Neural cell (in vitro differentiated cells): ENCODE results near the gene SMIM13. TPM values are rescaled to one million over a fixed set of nuclear protein-coding genes. Genes with fewer than 3 reads are reported as not detected.

ENCODE experiments used
- H2AFZ ChIP-seq: fragments of 200-600, 300-800 bp; sonication (generic), shearing (Covaris generic); 2 replicates; pipeline ENCODE4 v1.6.0; 2014; ENCODE audit warnings: low read depth, mild to moderate bottlenecking, antibody characterized with exemption, low read length, moderate library complexity
- H3F3A ChIP-seq: fragments of 200-600 bp; shearing (Covaris generic); 2 replicates; pipeline ENCODE4 v1.6.1; 2016; ENCODE audit warnings: mild to moderate bottlenecking, moderate library complexity, mixed read lengths, antibody characterized with exemption, low read length; ENCODE audit not compliant: insufficient read depth, poor library complexity, severe bottlenecking
- H3K27ac ChIP-seq: fragments of 200-600, 300-800 bp; sonication (generic), shearing (Covaris generic); 2 replicates; pipeline ENCODE4 v1.5.1; 2014; ENCODE audit warnings: mild to moderate bottlenecking, low read length, moderate library complexity
- H3K27me3 ChIP-seq: fragments of 300-800, 200-600 bp; sonication (generic), shearing (Covaris generic); 2 replicates; pipeline ENCODE4 v1.6.0; 2014; ENCODE audit warnings: mild to moderate bottlenecking, low read depth, low read length, moderate library complexity; ENCODE audit not compliant: insufficient read depth
- H3K36me3 ChIP-seq: fragments of 300-800, 200-600 bp; sonication (generic), shearing (Covaris generic); 2 replicates; pipeline ENCODE4 v1.5.1; 2014; ENCODE audit warnings: mild to moderate bottlenecking, antibody characterized with exemption, low read length, moderate library complexity; ENCODE audit not compliant: insufficient read depth
- H3K4me2 ChIP-seq: fragments of 300-800, 200-600 bp; sonication (generic), shearing (Covaris generic); 2 replicates; pipeline ENCODE4 v1.6.0; 2014; ENCODE audit warnings: mild to moderate bottlenecking, low read length
- H3K4me3 ChIP-seq: fragments of 300-800, 200-600 bp; sonication (generic), shearing (Covaris generic); 2 replicates; pipeline ENCODE4 v1.5.1; 2014; ENCODE audit warnings: mild to moderate bottlenecking, low read length, moderate library complexity
- H3K79me2 ChIP-seq: fragments of 200-600 bp; shearing (Covaris generic); replicated peaks from 2 replicates; pipeline ENCODE4 v1.6.0; 2014; ENCODE audit warnings: mild to moderate bottlenecking, low read length, moderate library complexity; ENCODE audit not compliant: insufficient read depth
- H3K9ac ChIP-seq: fragments of 300-800, 200-600 bp; sonication (generic), shearing (Covaris generic); 2 replicates; pipeline ENCODE4 v1.6.1; 2016; ENCODE audit warnings: mild to moderate bottlenecking, low read length, mixed read lengths
- H3K9me2 ChIP-seq: fragments of 200-600 bp; shearing (Covaris generic); 2 replicates; pipeline ENCODE4 v1.6.1; 2016; ENCODE audit warnings: mild to moderate bottlenecking, low read length, mixed read lengths; ENCODE audit not compliant: insufficient read depth
- H3K9me3 ChIP-seq: fragments of 200-600, 300-800 bp; sonication (generic), shearing (Covaris generic); 2 replicates; pipeline ENCODE4 v1.6.1; 2016; ENCODE audit warnings: mild to moderate bottlenecking, mixed run types, low read length, moderate library complexity, mixed read lengths
- H4K20me1 ChIP-seq: fragments of 200-600 bp; shearing (Covaris generic); 2 replicates; pipeline ENCODE4 v1.6.1; 2016; ENCODE audit warnings: mild to moderate bottlenecking, mixed run types; ENCODE audit not compliant: insufficient read depth
- EP300 ChIP-seq: fragments of 450-650 bp; conservative IDR thresholded peaks from 2 replicates; pipeline ENCODE4 v1.6.1; 2014; ENCODE audit warnings: antibody characterized with exemption, mild to moderate bottlenecking, moderate library complexity; ENCODE audit not compliant: poor library complexity, severe bottlenecking
- EZH2 ChIP-seq: fragments of 200-600, 300-800 bp; shearing (Covaris generic), sonication (generic); IDR thresholded peaks from 2 replicates; pipeline ENCODE4 v1.6.1; 2014; ENCODE audit warnings: antibody characterized with exemption, low read length, borderline replicate concordance, mild to moderate bottlenecking; ENCODE audit not compliant: insufficient read depth, poor library complexity, severe bottlenecking
- MXI1 ChIP-seq: fragments of 450-650 bp; conservative IDR thresholded peaks from 2 replicates; pipeline ENCODE4 v1.6.1; 2014; ENCODE audit warnings: antibody characterized with exemption, mild to moderate bottlenecking; ENCODE audit not compliant: poor library complexity, severe bottlenecking
- POLR2AphosphoS5 ChIP-seq: IDR thresholded peaks from 2 replicates; pipeline ENCODE4 v1.6.1; 2012
- RAD21 ChIP-seq: fragments of 450-650 bp; conservative IDR thresholded peaks from 2 replicates; pipeline ENCODE4 v1.6.1; 2014; ENCODE audit warnings: antibody characterized with exemption, mild to moderate bottlenecking, moderate library complexity
- SMC3 ChIP-seq: fragments of 450-650 bp; conservative IDR thresholded peaks from 2 replicates; pipeline ENCODE4 v1.6.1; 2014; ENCODE audit warnings: antibody characterized with exemption, mild to moderate bottlenecking, moderate library complexity; ENCODE audit not compliant: poor library complexity
- TAF1 ChIP-seq: IDR thresholded peaks from 2 replicates; pipeline ENCODE4 v1.6.1; 2012; ENCODE audit warnings: low read depth
- polyA plus RNA-seq: library from polyadenylated mRNA; depleted of rRNA; stranded (reverse); fragments of >200 nt; gene quantifications from 2 replicates; pipeline ENCODE4 v1.2.3, GENCODE V29; 2014
- TF ChIP-seq, protein P1 (sequence below): IDR thresholded peaks from 2 replicates; pipeline ENCODE4 v1.6.1; 2012; ENCODE audit warnings: borderline replicate concordance
- TF ChIP-seq, protein P2 (sequence below): fragments of 450-650 bp; IDR thresholded peaks from 2 replicates; pipeline ENCODE4 v1.5.1; 2014; ENCODE audit warnings: antibody characterized with exemption, mild to moderate bottlenecking, moderate library complexity; ENCODE audit not compliant: poor library complexity, severe bottlenecking

SMIM13 gene
- polyA plus RNA-seq, 1 donor from 2014 or later = 51.0 TPM

DNA sequence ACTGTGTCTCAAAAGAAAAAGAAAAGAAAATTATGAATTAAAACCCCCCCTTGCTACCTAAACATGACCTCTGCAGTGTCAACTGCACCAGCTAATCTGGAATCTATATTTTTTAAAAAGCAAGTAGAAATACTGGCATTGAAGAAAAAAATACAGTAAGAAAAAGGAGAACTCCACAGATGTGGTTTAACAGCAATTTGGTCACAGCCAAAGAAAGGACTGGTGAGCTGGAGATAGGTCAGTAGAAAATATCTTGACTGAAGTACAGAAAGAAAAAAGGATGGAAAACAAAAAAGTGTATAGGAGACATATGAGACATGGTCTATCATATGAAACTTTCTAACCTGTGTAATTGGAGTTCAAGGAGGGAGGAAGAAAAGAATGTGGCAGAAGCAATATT is 62.0 kb downstream of the SMIM13 start:
- no peaks in the 10 kb centered on the region for H3K36me3 ChIP-seq

DNA sequence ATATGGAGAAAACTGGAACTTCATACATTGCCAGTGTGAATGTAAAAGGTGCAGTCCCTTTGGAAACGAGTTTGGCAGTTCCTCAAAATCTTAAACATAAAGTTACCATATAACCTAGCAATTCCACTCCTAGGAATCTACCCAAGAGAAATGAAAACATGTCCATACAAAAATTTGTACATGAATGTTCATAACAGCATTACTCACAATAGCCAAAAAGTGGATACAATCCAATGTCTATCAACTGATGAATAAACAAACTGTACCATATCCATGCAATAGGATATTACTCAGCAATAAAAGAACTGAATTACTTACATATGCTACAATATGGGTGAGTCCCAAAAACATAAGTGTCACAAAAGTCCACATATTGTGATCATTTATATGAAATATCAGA is 66.6 kb downstream of the SMIM13 start:
- H3K79me2 ChIP-seq = no peaks in the 10 kb centered on the region
- TF ChIP-seq, protein P1, sequence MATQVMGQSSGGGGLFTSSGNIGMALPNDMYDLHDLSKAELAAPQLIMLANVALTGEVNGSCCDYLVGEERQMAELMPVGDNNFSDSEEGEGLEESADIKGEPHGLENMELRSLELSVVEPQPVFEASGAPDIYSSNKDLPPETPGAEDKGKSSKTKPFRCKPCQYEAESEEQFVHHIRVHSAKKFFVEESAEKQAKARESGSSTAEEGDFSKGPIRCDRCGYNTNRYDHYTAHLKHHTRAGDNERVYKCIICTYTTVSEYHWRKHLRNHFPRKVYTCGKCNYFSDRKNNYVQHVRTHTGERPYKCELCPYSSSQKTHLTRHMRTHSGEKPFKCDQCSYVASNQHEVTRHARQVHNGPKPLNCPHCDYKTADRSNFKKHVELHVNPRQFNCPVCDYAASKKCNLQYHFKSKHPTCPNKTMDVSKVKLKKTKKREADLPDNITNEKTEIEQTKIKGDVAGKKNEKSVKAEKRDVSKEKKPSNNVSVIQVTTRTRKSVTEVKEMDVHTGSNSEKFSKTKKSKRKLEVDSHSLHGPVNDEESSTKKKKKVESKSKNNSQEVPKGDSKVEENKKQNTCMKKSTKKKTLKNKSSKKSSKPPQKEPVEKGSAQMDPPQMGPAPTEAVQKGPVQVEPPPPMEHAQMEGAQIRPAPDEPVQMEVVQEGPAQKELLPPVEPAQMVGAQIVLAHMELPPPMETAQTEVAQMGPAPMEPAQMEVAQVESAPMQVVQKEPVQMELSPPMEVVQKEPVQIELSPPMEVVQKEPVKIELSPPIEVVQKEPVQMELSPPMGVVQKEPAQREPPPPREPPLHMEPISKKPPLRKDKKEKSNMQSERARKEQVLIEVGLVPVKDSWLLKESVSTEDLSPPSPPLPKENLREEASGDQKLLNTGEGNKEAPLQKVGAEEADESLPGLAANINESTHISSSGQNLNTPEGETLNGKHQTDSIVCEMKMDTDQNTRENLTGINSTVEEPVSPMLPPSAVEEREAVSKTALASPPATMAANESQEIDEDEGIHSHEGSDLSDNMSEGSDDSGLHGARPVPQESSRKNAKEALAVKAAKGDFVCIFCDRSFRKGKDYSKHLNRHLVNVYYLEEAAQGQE = no peak
- TF ChIP-seq EZH2 (no peak), RAD21 (no peak), TAF1 (no peak), MXI1 (no peak), EP300 (no peak), SMC3 (no peak), POLR2AphosphoS5 (no peak)
- TF ChIP-seq, protein P2, sequence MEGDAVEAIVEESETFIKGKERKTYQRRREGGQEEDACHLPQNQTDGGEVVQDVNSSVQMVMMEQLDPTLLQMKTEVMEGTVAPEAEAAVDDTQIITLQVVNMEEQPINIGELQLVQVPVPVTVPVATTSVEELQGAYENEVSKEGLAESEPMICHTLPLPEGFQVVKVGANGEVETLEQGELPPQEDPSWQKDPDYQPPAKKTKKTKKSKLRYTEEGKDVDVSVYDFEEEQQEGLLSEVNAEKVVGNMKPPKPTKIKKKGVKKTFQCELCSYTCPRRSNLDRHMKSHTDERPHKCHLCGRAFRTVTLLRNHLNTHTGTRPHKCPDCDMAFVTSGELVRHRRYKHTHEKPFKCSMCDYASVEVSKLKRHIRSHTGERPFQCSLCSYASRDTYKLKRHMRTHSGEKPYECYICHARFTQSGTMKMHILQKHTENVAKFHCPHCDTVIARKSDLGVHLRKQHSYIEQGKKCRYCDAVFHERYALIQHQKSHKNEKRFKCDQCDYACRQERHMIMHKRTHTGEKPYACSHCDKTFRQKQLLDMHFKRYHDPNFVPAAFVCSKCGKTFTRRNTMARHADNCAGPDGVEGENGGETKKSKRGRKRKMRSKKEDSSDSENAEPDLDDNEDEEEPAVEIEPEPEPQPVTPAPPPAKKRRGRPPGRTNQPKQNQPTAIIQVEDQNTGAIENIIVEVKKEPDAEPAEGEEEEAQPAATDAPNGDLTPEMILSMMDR = no peak

More for the DNA sequence above, 62.0 kb downstream of the SMIM13 start:
- no peaks in the 10 kb centered on the region for H3K79me2 ChIP-seq
- no peak overlapping the region for H3K4me3 ChIP-seq
- no peaks in the 10 kb centered on the region for H3K9me2 ChIP-seq
- no peak overlapping the region for H3K9ac ChIP-seq
- H3F3A ChIP-seq = no peaks in the 10 kb centered on the region
- H2AFZ ChIP-seq = no peak overlapping the region
- TF ChIP-seq POLR2AphosphoS5 (no peak), SMC3 (no peak), RAD21 (no peak), EZH2 (no peak), EP300 (no peak), MXI1 (no peak), TAF1 (no peak)
- TF ChIP-seq, protein P2 = no peak
- TF ChIP-seq, protein P1 = no peak
- H4K20me1 ChIP-seq = no peaks in the 10 kb centered on the region
- no peak overlapping the region for H3K4me2 ChIP-seq
- H3K27me3 ChIP-seq = no peaks in the 10 kb centered on the region
- no peaks in the 10 kb centered on the region for H3K9me3 ChIP-seq
- no peak overlapping the region for H3K27ac ChIP-seq

More for the DNA sequence above, 66.6 kb downstream of the SMIM13 start:
- Histone ChIP-seq H3K27me3 (no peaks in the 10 kb centered on the region), H2AFZ (no peak overlapping the region), H3K9ac (no peak overlapping the region), H3K9me2 (no peaks in the 10 kb centered on the region), H3K9me3 (no peaks in the 10 kb centered on the region), H3K4me3 (no peak overlapping the region), H4K20me1 (no peaks in the 10 kb centered on the region), H3F3A (no peaks in the 10 kb centered on the region), H3K36me3 (no peaks in the 10 kb centered on the region), H3K4me2 (no peak overlapping the region), H3K27ac (no peak overlapping the region)
